ENCODE results near the gene BRSK2.

DNA sequence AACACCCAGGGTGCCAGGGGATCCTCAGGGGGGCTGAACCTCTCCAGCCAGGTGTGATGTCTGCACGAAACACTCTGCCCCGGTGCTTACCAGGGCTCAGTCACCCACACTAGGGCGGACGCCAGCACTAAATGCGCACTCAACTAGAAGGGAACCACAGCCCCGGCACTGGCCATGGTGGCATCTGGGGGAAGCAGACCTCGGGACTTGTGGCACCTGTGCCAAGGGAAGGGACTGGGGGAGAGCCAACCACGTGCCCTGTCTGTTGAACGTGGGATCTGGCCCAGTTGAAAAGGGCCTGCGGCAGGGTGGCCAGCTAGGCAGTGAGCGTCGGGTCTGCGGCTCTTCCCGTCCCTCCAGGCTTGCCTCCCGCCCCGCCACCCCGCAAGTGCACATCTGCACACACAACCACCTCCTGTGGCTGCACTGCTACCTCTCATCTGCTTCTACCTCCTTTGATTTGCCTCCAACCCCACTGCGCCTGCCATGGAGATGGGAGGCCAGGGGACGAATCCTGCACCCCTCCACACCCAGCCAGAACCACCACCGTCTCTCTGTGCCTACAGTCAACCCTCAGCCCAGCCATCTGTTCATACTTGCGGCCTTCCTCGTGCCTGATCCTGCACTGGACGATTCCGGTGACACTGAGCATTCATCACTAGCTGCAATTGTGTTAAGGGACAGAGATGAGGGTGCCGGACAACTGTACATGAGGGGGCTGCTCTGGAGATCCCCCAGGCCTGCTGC is 111.9 kb downstream of the BRSK2 start:
- no peak for TF ChIP-seq CTCF (conservative IDR thresholded peaks at IDR 0.05 in 1 of 2, IDR thresholded peaks at IDR 0.05 in 1 of 2; ENCODE audit: extremely low read depth in 1 of 2, insufficient read depth in 1 of 2, low read depth in 1 of 2, low read length in 2 of 2)
- no peak for TF ChIP-seq EZH2 (IDR thresholded peaks at IDR 0.05; ENCODE audit: borderline replicate concordance, low read length)
